Mesenchymal stem cell (in vitro differentiated cells and primary cell): ENCODE data around the gene PTH2.

Source experiments
- DNase-seq: peaks from one replicate; pipeline ENCODE4 v3.0.0-alpha.2; 2013
- H2AFZ ChIP-seq: one replicate; pipeline ENCODE4 v1.6.1; 2013; ENCODE audit warnings: low read depth, mild to moderate bottlenecking, control low read depth, inconsistent platforms, low read length, moderate library complexity
- H2AK5ac ChIP-seq: 2 replicates; pipeline ENCODE4 v1.6.1; 2013; ENCODE audit warnings: low read length, moderate library complexity, mild to moderate bottlenecking, inconsistent platforms; ENCODE audit not compliant: severe bottlenecking
- H2BK120ac ChIP-seq: one replicate; pipeline ENCODE4 v1.6.1; 2013; ENCODE audit warnings: low read depth, mild to moderate bottlenecking, inconsistent platforms, low read length, moderate library complexity
- H2BK12ac ChIP-seq, 2 experiments: one replicate each; pipeline ENCODE4 v1.6.1; 2013; ENCODE audit warnings: inconsistent platforms in 2 of 2, low read length in 2 of 2, mild to moderate bottlenecking in 2 of 2, moderate library complexity in 2 of 2, control low read depth in 1 of 2
- H2BK15ac ChIP-seq: one replicate; pipeline ENCODE4 v1.6.1; 2013; ENCODE audit warnings: mild to moderate bottlenecking, low read depth, inconsistent platforms; ENCODE audit not compliant: poor library complexity, severe bottlenecking
- H2BK5ac ChIP-seq: 2 replicates; pipeline ENCODE4 v1.6.1; 2013; ENCODE audit warnings: low read depth, mild to moderate bottlenecking, low read length, control low read depth, inconsistent platforms; ENCODE audit not compliant: poor library complexity, severe bottlenecking
- H3K14ac ChIP-seq, 2 experiments: one replicate each; pipeline ENCODE4 v1.6.1; 2013; ENCODE audit warnings: inconsistent platforms in 2 of 2, low read length in 2 of 2, control low read depth in 1 of 2, mild to moderate bottlenecking in 1 of 2, moderate library complexity in 1 of 2
- H3K18ac ChIP-seq, 2 experiments: one replicate each; pipeline ENCODE4 v1.6.1; 2013; ENCODE audit warnings: inconsistent platforms in 2 of 2, low read length in 2 of 2, control low read depth in 1 of 2, low read depth in 1 of 2, mild to moderate bottlenecking in 1 of 2
- H3K23ac ChIP-seq, 2 experiments: one replicate each; pipeline ENCODE4 v1.6.1; 2013; ENCODE audit warnings: inconsistent platforms in 2 of 2, low read length in 2 of 2, mild to moderate bottlenecking in 2 of 2, moderate library complexity in 2 of 2, control low read depth in 1 of 2
- H3K27ac ChIP-seq: 2 replicates; pipeline ENCODE4 v1.5.1; 2013; ENCODE audit warnings: mild to moderate bottlenecking, moderate library complexity, low read length, control low read depth, inconsistent platforms; ENCODE audit not compliant: poor library complexity, severe bottlenecking
- H3K27me3 ChIP-seq, 2 experiments: 2 replicates each; pipeline versions ENCODE4 v1.6.1 to v1.7.0; 2013; ENCODE audit warnings: low read length in 2 of 2, mild to moderate bottlenecking in 2 of 2, moderate library complexity in 2 of 2, control low read depth in 1 of 2, inconsistent platforms in 1 of 2; ENCODE audit not compliant: control insufficient read depth in 1 of 2, insufficient read depth in 1 of 2
- H3K36me3 ChIP-seq, 2 experiments: 2 replicates each; pipeline versions ENCODE4 v1.6.1 to v1.7.0; 2013; ENCODE audit warnings: low read length in 2 of 2, control low read depth in 1 of 2, inconsistent platforms in 1 of 2, low read depth in 1 of 2, mild to moderate bottlenecking in 1 of 2; ENCODE audit not compliant: insufficient read depth in 2 of 2, control insufficient read depth in 1 of 2
- H3K4ac ChIP-seq, 2 experiments: one replicate each; pipeline ENCODE4 v1.6.1; 2013; ENCODE audit warnings: inconsistent platforms in 2 of 2, low read length in 2 of 2, mild to moderate bottlenecking in 2 of 2, moderate library complexity in 2 of 2, control low read depth in 1 of 2, low read depth in 1 of 2
- H3K4me1 ChIP-seq: 2 replicates; pipeline ENCODE4 v1.6.1; 2013; ENCODE audit warnings: low read depth, low read length, control low read depth; ENCODE audit not compliant: control insufficient read depth, insufficient read depth
- H3K4me2 ChIP-seq: 2 replicates; pipeline ENCODE4 v1.6.1; 2013; ENCODE audit warnings: low read length, mild to moderate bottlenecking, inconsistent platforms; ENCODE audit not compliant: poor library complexity, severe bottlenecking
- H3K4me3 ChIP-seq, 2 experiments: 2 replicates each; pipeline versions ENCODE4 v1.5.1 to v1.7.0; 2013; ENCODE audit warnings: low read length in 2 of 2, mild to moderate bottlenecking in 2 of 2, control low read depth in 1 of 2, low read depth in 1 of 2; ENCODE audit not compliant: insufficient read depth in 1 of 2
- H3K79me1 ChIP-seq: replicated peaks from 2 replicates; pipeline ENCODE4 v1.6.1; 2013; ENCODE audit warnings: mild to moderate bottlenecking, control low read depth, low read length, inconsistent platforms; ENCODE audit not compliant: poor library complexity, severe bottlenecking
- H3K9ac ChIP-seq: 2 replicates; pipeline ENCODE4 v1.7.0; 2013; ENCODE audit warnings: mild to moderate bottlenecking, low read length, moderate library complexity
- H3K9me3 ChIP-seq: 2 replicates; pipeline ENCODE4 v1.7.0; 2013; ENCODE audit warnings: mild to moderate bottlenecking, low read length; ENCODE audit not compliant: control insufficient read depth
- H4K8ac ChIP-seq: one replicate; pipeline ENCODE4 v1.6.1; 2013; ENCODE audit warnings: inconsistent platforms, mild to moderate bottlenecking, low read length, moderate library complexity
- H4K91ac ChIP-seq: one replicate; pipeline ENCODE4 v1.6.1; 2013; ENCODE audit warnings: mild to moderate bottlenecking, low read length, inconsistent platforms
- WGBS: methylation state at CpG from one replicate; pipeline ENCODE4 v1.1.7; 2013; ENCODE audit warnings: mixed read lengths; 5-methylcytosine and 5-hydroxymethylcytosine counted together

PTH2 gene

DNA sequence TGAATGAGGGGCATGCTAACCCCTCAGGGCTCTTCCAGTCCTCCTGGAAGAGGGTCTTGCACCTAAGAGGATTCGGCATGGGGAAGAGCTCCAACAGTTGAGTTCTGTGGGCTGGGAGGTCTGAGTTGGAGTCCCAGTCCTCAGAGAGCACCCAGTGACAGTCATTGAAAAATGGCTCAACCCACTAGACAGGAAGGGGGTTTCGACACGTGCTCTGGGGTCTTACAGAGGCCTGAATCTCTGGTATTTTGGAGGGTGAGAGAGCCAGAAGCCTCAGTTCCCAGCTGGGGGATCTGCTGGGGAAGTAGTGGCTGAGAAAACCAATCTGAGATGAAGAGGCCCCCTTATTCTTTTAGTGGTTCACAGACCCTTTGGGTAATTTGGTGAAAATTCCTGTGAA lies 9.0 kb downstream of the PTH2 start:
- H2BK5ac ChIP-seq, result no peak overlapping the region
- no peaks in the 10 kb centered on the region for H3K9me3 ChIP-seq
- no peak overlapping the region for H3K18ac ChIP-seq
- no peak overlapping the region for H3K27ac ChIP-seq
- H2BK120ac ChIP-seq, result no peak overlapping the region
- no peak overlapping the region for H3K14ac ChIP-seq
- H2AK5ac ChIP-seq, result no peak overlapping the region
- H4K91ac ChIP-seq, result no peak overlapping the region
- H3K27me3 ChIP-seq, result peaks cover 10 to 68% of the 10 kb centered on the region in 2 experiments
- 89% methylated on average over 3 of the region's 3 CpGs for WGBS
- no peak overlapping the region for H3K9ac ChIP-seq
- H2BK15ac ChIP-seq, result no peak overlapping the region
- no peak overlapping the region for H3K4me3 ChIP-seq
- H3K23ac ChIP-seq, result no peak overlapping the region
- no peaks in the 10 kb centered on the region for H3K36me3 ChIP-seq
- no peak overlapping the region for H3K4ac ChIP-seq
- H3K79me1 ChIP-seq, result no peaks in the 10 kb centered on the region
- peaks cover 11% of the 10 kb centered on the region for H3K4me1 ChIP-seq
- no peak overlapping the region for H2BK12ac ChIP-seq
- no peak overlapping the region for H3K4me2 ChIP-seq
- H2AFZ ChIP-seq, result no peak overlapping the region
- DNase-seq, result no peak
- no peak overlapping the region for H4K8ac ChIP-seq

GRCh38 chr19:49413348-49413747 lies 9.9 kb downstream of the PTH2 start:
- no peak overlapping the region for H4K91ac ChIP-seq
- no peak overlapping the region for H3K18ac ChIP-seq
- peak overlapping the region in 1 of 2 experiments; percentile 26 for H3K14ac ChIP-seq
- H2BK5ac ChIP-seq, result no peak overlapping the region
- H3K4me3 ChIP-seq, result no peak overlapping the region
- H3K4me1 ChIP-seq, result peaks cover 15% of the 10 kb centered on the region
- no peaks in the 10 kb centered on the region for H3K36me3 ChIP-seq
- DNase-seq, result no peak
- H2BK12ac ChIP-seq, result no peak overlapping the region
- no peak overlapping the region for H2AK5ac ChIP-seq
- no peak overlapping the region for H3K4me2 ChIP-seq
- WGBS, result 34% methylated on average over 7 of the region's 9 CpGs
- peak overlapping the region; percentile 33 for H2BK15ac ChIP-seq
- H2AFZ ChIP-seq, result no peak overlapping the region
- H2BK120ac ChIP-seq, result no peak overlapping the region
- no peak overlapping the region for H4K8ac ChIP-seq
- H3K9ac ChIP-seq, result no peak overlapping the region
- no peak overlapping the region for H3K4ac ChIP-seq
- H3K9me3 ChIP-seq, result no peaks in the 10 kb centered on the region
- H3K27ac ChIP-seq, result no peak overlapping the region
- no peak overlapping the region for H3K23ac ChIP-seq
- H3K27me3 ChIP-seq, result peaks cover 10 to 67% of the 10 kb centered on the region in 2 experiments
- no peaks in the 10 kb centered on the region for H3K79me1 ChIP-seq

GRCh38 chr19:49411681-49412326 lies 11.4 kb downstream of the PTH2 start:
- H3K27me3 ChIP-seq, result peaks cover 4 to 60% of the 10 kb centered on the region in 2 experiments
- H2BK120ac ChIP-seq, result no peak overlapping the region
- H3K4me3 ChIP-seq, result no peak overlapping the region
- no peak overlapping the region for H2AK5ac ChIP-seq
- H2BK15ac ChIP-seq, result no peak overlapping the region
- no peak overlapping the region for H2BK5ac ChIP-seq
- no peak overlapping the region for H3K18ac ChIP-seq
- 85% methylated on average over 3 of the region's 3 CpGs for WGBS
- H2BK12ac ChIP-seq, result no peak overlapping the region
- no peaks in the 10 kb centered on the region for H3K79me1 ChIP-seq
- no peak overlapping the region for H3K14ac ChIP-seq
- H3K4me2 ChIP-seq, result no peak overlapping the region
- no peak overlapping the region for H3K23ac ChIP-seq
- H3K9ac ChIP-seq, result no peak overlapping the region
- peaks cover 20% of the 10 kb centered on the region for H3K4me1 ChIP-seq
- no peak overlapping the region for H3K27ac ChIP-seq
- no peak overlapping the region for H3K4ac ChIP-seq
- no peak overlapping the region for H4K8ac ChIP-seq
- H3K9me3 ChIP-seq, result no peaks in the 10 kb centered on the region
- H2AFZ ChIP-seq, result no peak overlapping the region
- H3K36me3 ChIP-seq, result no peaks in the 10 kb centered on the region
- no peak for DNase-seq
- no peak overlapping the region for H4K91ac ChIP-seq

- H3K14ac ChIP-seq, result no peak overlapping the region
- WGBS, result 90% methylated on average over 4 of the region's 5 CpGs
- no peak overlapping the region for H3K23ac ChIP-seq
- H3K4me2 ChIP-seq, result no peak overlapping the region
- peaks cover 0 to 51% of the 10 kb centered on the region in 2 experiments for H3K27me3 ChIP-seq
- H4K91ac ChIP-seq, result no peak overlapping the region
- H2AK5ac ChIP-seq, result peak overlapping the region; percentile 13
- H3K18ac ChIP-seq, result no peak overlapping the region
- peaks cover 17% of the 10 kb centered on the region for H3K4me1 ChIP-seq
- no peak overlapping the region for H2AFZ ChIP-seq
- no peak overlapping the region for H3K4ac ChIP-seq
- no peak overlapping the region for H2BK120ac ChIP-seq
- no peaks in the 10 kb centered on the region for H3K9me3 ChIP-seq
- no peak overlapping the region for H4K8ac ChIP-seq
- no peaks in the 10 kb centered on the region for H3K79me1 ChIP-seq
- H3K36me3 ChIP-seq, result no peaks in the 10 kb centered on the region
- no peak overlapping the region for H2BK15ac ChIP-seq
- DNase-seq, result no peak
- H3K27ac ChIP-seq, result no peak overlapping the region
- H2BK12ac ChIP-seq, result no peak overlapping the region
- H2BK5ac ChIP-seq, result no peak overlapping the region
- H3K4me3 ChIP-seq, result no peak overlapping the region
- H3K9ac ChIP-seq, result no peak overlapping the region
Measured at GRCh38 chr19:49409441-49410029, 13.7 kb downstream of the PTH2 start.
